IMR-90 (cell line): ENCODE measurements around the gene C22orf31.

Source experiments
- CTCF ChIP-seq: conservative IDR thresholded peaks from 2 replicates; pipeline ENCODE4 v1.5.1; 2012; ENCODE audit warnings: mild to moderate bottlenecking, low read depth, low read length, improper control_type of control experiment
- ELK1 ChIP-seq: fragments of 150-350 bp; IDR thresholded peaks from 2 replicates; pipeline ENCODE4 v1.6.1; 2016; ENCODE audit warnings: low read depth, mild to moderate bottlenecking, low read length, moderate library complexity, borderline replicate concordance
- MAFK ChIP-seq: IDR thresholded peaks from 2 replicates; pipeline ENCODE4 v1.6.1; 2012; ENCODE audit warnings: low read depth, low read length, improper control_type of control experiment
- MAZ ChIP-seq: IDR thresholded peaks from 2 replicates; pipeline ENCODE4 v1.6.1; 2012; ENCODE audit warnings: low read depth, mild to moderate bottlenecking, low read length, improper control_type of control experiment, moderate library complexity, borderline replicate concordance
- MXI1 ChIP-seq: IDR thresholded peaks from 2 replicates; pipeline ENCODE4 v1.6.1; 2012; ENCODE audit warnings: low read depth, mild to moderate bottlenecking, low read length, moderate library complexity, borderline replicate concordance
- NFE2L2 ChIP-seq: fragments of 150-350 bp; IDR thresholded peaks from 2 replicates; pipeline ENCODE4 v1.6.1; 2016; ENCODE audit warnings: low read depth, mild to moderate bottlenecking, low read length
- POLR2A ChIP-seq: IDR thresholded peaks from 2 replicates; pipeline ENCODE4 v1.6.1; 2012; ENCODE audit warnings: mild to moderate bottlenecking, low read depth, low read length
- RAD21 ChIP-seq: IDR thresholded peaks from 2 replicates; pipeline ENCODE4 v1.6.1; 2012; ENCODE audit warnings: low read length, improper control_type of control experiment
- RCOR1 ChIP-seq: IDR thresholded peaks from 2 replicates; pipeline ENCODE4 v1.6.1; 2012; ENCODE audit warnings: mild to moderate bottlenecking, low read length, improper control_type of control experiment; ENCODE audit not compliant: insufficient replicate concordance
- SMC3 ChIP-seq: fragments of 150-350 bp; IDR thresholded peaks from 2 replicates; pipeline ENCODE4 v1.6.1; 2016; ENCODE audit warnings: low read depth, mild to moderate bottlenecking, antibody characterized with exemption, low read length, moderate library complexity

GRCh38 chr22:29037340-29037932 is 24.2 kb downstream of the C22orf31 start:
- TF ChIP-seq CTCF (no peak), POLR2A (no peak), NFE2L2 (no peak), RAD21 (no peak), MAZ (no peak), MAFK (no peak), RCOR1 (no peak), ELK1 (no peak), MXI1 (no peak), SMC3 (no peak)
